MCF 10A (cell line): ENCODE results near the gene LAP3. TPM values are rescaled to one million over a fixed set of nuclear protein-coding genes. Genes with fewer than 3 reads are reported as not detected.
"Not testable (repeated sequence)": the region's sequence is repeated elsewhere in the genome, so short reads cannot be mapped to it uniquely, and the experiment has no call there.

Experiments used
- BruUV-seq: library from RNA; stranded (reverse); fragments of 400-500 nt; replicated peaks from 2 replicates; lab custom pipeline; 2021; lab: Mats Ljungman, UMichigan
- CTCF ChIA-PET: fragments of 300-600 bp; sonication (Branson Sonifier 250); formaldehyde crosslinking; extraction: SDS; loops from one replicate; lab custom pipeline; 2021; ENCODE audit warnings: antibody characterized with exemption, inconsistent platforms; lab: Yijun Ruan, JAX
- POLR2A ChIA-PET: fragments of 300-600, 350-650 bp; sonication (Branson Sonifier 250); formaldehyde crosslinking; extraction: SDS; loops from one replicate; lab custom pipeline; 2020; ENCODE audit warnings: antibody characterized with exemption, inconsistent platforms; lab: Yijun Ruan, JAX
- DNase-seq: peaks from one replicate; pipeline ENCODE4 v3.0.0-alpha.2; 2018; ENCODE audit not compliant: unreplicated experiment
- H3K27ac Mint-ChIP-seq: one replicate; pipeline ENCODE4 v1.8.0; 2022; ENCODE audit warnings: mild to moderate bottlenecking, low read depth, mixed read lengths; ENCODE audit not compliant: unreplicated experiment
- H3K27me3 Mint-ChIP-seq: one replicate; pipeline ENCODE4 v1.8.0; 2022; ENCODE audit warnings: mixed read lengths; ENCODE audit not compliant: insufficient read depth, unreplicated experiment
- H3K36me3 Mint-ChIP-seq: one replicate; pipeline ENCODE4 v1.8.0; 2022; ENCODE audit warnings: mild to moderate bottlenecking, moderate library complexity, mixed read lengths; ENCODE audit not compliant: insufficient read depth, unreplicated experiment
- H3K4me1 Mint-ChIP-seq: one replicate; pipeline ENCODE4 v1.8.0; 2022; ENCODE audit warnings: mixed read lengths; ENCODE audit not compliant: insufficient read depth, unreplicated experiment
- H3K4me3 Mint-ChIP-seq: one replicate; pipeline ENCODE4 v1.8.0; 2022; ENCODE audit warnings: mild to moderate bottlenecking, moderate library complexity, mixed read lengths; ENCODE audit not compliant: unreplicated experiment
- H3K9me3 Mint-ChIP-seq: one replicate; pipeline ENCODE4 v1.8.0; 2022; ENCODE audit warnings: mixed read lengths; ENCODE audit not compliant: unreplicated experiment
- CTCF ChIP-seq: fragments of 200-600 bp; IDR thresholded peaks from one replicate; pipeline ENCODE4 v1.8.0; 2022; ENCODE audit warnings: antibody characterized with exemption, mild to moderate bottlenecking; ENCODE audit not compliant: unreplicated experiment
- intact Hi-C: fragments of 100-400 bp; cut with micrococcal nuclease; formaldehyde crosslinking; loops from 2 replicates; pipeline ENCODE4 v1.14.1; 2022
- total RNA-seq: library from RNA; stranded (reverse); gene quantifications from 2 replicates; pipeline ENCODE4 v1.2.3, GENCODE V29; 2022

Gene LAP3
- total RNA-seq, 1 experiment from 2014 or later: 45.0 TPM

- ChIA-PET CTCF (interaction anchor here (0.7 to 2.2 kb wide), 2 partner anchors 14 to 82 kb away, joined by 3 to 20 read pairs; no protein-coding TSS in a partner anchor), POLR2A (interaction anchor here (0.5 to 1.5 kb wide), 2 partner anchors 23 to 276 kb away, joined by 3 to 4 read pairs; partner anchors contain the start of genes DCAF16, NCAPG and QDPR)
- intact Hi-C loops: no loop called here
- Mint-ChIP-seq H3K27me3 (peaks cover 1% of the 10 kb centered on the region), H3K4me1 (no peaks in the 10 kb centered on the region), H3K27ac (no peak overlapping the region), H3K36me3 (no peaks in the 10 kb centered on the region), H3K4me3 (no peak overlapping the region), H3K9me3 (no peaks in the 10 kb centered on the region)
- BruUV-seq: no TSS peak
- TF ChIP-seq CTCF: no peak
- no peak for DNase-seq
Measured at GRCh38 chr4:17534705-17535104, 42.3 kb upstream of the LAP3 start.

DNA sequence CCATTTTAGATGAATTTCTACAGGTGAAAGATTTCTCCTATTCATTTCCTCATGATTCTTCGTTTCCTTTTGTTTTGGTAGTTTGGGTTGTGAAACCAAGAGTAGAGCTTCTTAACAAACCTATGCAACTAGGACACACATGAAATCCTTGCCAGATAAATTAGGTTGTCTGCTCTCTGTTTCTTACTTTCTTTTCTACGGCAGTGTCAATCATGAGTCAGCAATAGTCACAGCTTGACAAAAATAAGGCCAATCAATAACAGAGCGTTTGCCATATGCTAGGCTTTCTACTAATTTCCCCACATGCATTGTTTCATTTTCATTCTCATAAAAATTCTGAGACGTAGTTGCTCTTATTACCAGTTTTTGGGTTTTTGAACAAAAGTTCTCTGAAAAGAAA lies 41.8 kb upstream of the LAP3 start:
- no TSS peak for BruUV-seq
- DNase-seq: no peak
- Mint-ChIP-seq H3K4me3 (no peak overlapping the region), H3K27ac (no peak overlapping the region), H3K36me3 (no peaks in the 10 kb centered on the region), H3K9me3 (no peaks in the 10 kb centered on the region), H3K4me1 (no peaks in the 10 kb centered on the region), H3K27me3 (peaks cover 7% of the 10 kb centered on the region)
- no peak for TF ChIP-seq CTCF
- intact Hi-C loops: no loop called here
- ChIA-PET CTCF (interaction anchor here (0.6 to 2.2 kb wide), 4 partner anchors 10 to 103 kb away, joined by 3 to 20 read pairs (median 4); no protein-coding TSS in a partner anchor), POLR2A (interaction anchor here (1.2 to 1.5 kb wide), 2 partner anchors 9 to 24 kb away, joined by 3 to 4 read pairs; partner anchors contain the start of gene QDPR)

GRCh38 chr4:17535906-17536305 lies 41.1 kb upstream of the LAP3 start:
- no peaks in the 10 kb centered on the region for H3K9me3 Mint-ChIP-seq
- ChIA-PET CTCF (interaction anchor here (1.0 to 2.2 kb wide), 4 partner anchors 9 to 209 kb away, joined by 3 to 20 read pairs (median 3); no protein-coding TSS in a partner anchor), POLR2A (interaction anchor here (1.2 to 1.5 kb wide), 2 partner anchors 9 to 24 kb away, joined by 3 to 4 read pairs; partner anchors contain the start of gene QDPR)
- H3K27me3 Mint-ChIP-seq: peaks cover 11% of the 10 kb centered on the region
- H3K36me3 Mint-ChIP-seq: no peaks in the 10 kb centered on the region
- TF ChIP-seq CTCF: no peak
- no peaks in the 10 kb centered on the region for H3K4me1 Mint-ChIP-seq
- BruUV-seq: no TSS peak
- DNase-seq: no peak
- H3K4me3 Mint-ChIP-seq: no peak overlapping the region
- H3K27ac Mint-ChIP-seq: no peak overlapping the region
- intact Hi-C loops: no loop called here

DNA sequence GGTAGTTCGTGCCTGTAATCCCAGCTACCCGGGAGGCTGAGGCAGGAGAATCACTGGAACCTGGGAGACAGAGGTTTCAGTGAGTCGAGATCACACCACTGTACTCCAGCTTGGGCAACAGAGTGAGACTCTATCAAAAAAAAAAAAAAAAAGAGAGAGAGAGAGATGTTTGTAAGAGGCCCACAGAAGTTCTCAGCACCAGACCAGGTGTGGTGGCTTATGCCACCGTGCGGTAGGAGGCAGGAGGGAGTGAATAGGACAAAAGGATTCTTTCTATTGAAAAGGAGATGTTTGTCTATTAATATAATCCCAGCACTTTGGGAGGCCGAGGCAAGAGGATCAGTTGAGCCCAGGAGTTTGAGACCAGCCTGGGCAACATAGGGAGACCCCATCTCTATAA lies 39.9 kb upstream of the LAP3 start:
- H3K27ac Mint-ChIP-seq, H3K4me3 Mint-ChIP-seq, DNase-seq, H3K9me3 Mint-ChIP-seq, BruUV-seq, POLR2A ChIA-PET, intact Hi-C loops, H3K36me3 Mint-ChIP-seq, H3K4me1 Mint-ChIP-seq: not testable (repeated sequence)
- H3K27me3 Mint-ChIP-seq: peaks cover 11% of the 10 kb centered on the region
- CTCF ChIA-PET: interaction anchor here (0.7 kb wide), 1 partner anchor 90 kb away, joined by 3 read pairs; no protein-coding TSS in a partner anchor
